ENCODE results near the gene CDCA3. TPM values are rescaled to one million over a fixed set of nuclear protein-coding genes. Genes with fewer than 3 reads are reported as not detected.

CDCA3 gene
- total RNA-seq, 1 donor from 2014 or later: 3.2 TPM

DNA sequence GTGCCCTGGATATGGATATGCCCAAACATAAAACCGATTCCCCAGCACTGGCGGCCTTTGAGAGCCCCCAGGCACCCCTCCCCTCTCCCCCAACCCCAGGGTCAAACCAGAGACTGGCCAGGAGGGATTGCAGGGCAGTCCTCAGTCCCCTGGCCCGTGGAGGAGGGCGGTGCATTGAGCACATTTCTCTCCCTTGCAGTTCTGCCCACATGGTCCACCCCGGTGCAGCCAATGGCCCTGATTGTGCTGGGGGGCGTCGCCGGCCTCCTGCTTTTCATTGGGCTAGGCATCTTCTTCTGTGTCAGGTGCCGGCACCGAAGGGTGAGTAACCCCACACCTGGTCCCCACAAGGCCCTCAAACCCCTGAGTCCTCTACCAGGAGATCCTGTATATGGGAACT is 32.9 kb downstream of the CDCA3 start:
- H3K4me1 ChIP-seq (ENCODE audit: insufficient read depth, low read length): peaks cover 9% of the 10 kb centered on the region
- H2AFZ ChIP-seq (ENCODE audit: low read depth, low read length): no peak overlapping the region
- Mint-ChIP-seq H3K4me3 (ENCODE audit: unreplicated experiment) (no peak overlapping the region), H3K36me3 (ENCODE audit: low read depth, unreplicated experiment) (no peaks in the 10 kb centered on the region), H3K27me3 (ENCODE audit: low read depth, unreplicated experiment) (peaks cover 19% of the 10 kb centered on the region), H3K27ac (ENCODE audit: unreplicated experiment) (no peak overlapping the region), H3K9me3 (ENCODE audit: unreplicated experiment) (no peaks in the 10 kb centered on the region), H3K4me1 (ENCODE audit: low read depth, unreplicated experiment) (peaks cover 19% of the 10 kb centered on the region)
- no peak overlapping the region for H3K9ac ChIP-seq (ENCODE audit: low read length)
- no peak overlapping the region for H3K27ac ChIP-seq (ENCODE audit: low read depth, low read length)
- H3K79me2 ChIP-seq (ENCODE audit: insufficient read depth, low read length): no peaks in the 10 kb centered on the region
- H3K4me3 ChIP-seq (ENCODE audit: insufficient read depth, low read depth, low read length): no peak overlapping the region
- no peaks in the 10 kb centered on the region for H3K9me3 ChIP-seq (ENCODE audit: insufficient read depth, low read depth, low read length)
- H4K20me1 ChIP-seq (ENCODE audit: insufficient read depth, low read length): no peaks in the 10 kb centered on the region
- DNase-seq (ENCODE audit: low read depth): no peak
- H3K27me3 ChIP-seq (ENCODE audit: insufficient read depth, low read length): no peaks in the 10 kb centered on the region
- TF ChIP-seq, protein P1, sequence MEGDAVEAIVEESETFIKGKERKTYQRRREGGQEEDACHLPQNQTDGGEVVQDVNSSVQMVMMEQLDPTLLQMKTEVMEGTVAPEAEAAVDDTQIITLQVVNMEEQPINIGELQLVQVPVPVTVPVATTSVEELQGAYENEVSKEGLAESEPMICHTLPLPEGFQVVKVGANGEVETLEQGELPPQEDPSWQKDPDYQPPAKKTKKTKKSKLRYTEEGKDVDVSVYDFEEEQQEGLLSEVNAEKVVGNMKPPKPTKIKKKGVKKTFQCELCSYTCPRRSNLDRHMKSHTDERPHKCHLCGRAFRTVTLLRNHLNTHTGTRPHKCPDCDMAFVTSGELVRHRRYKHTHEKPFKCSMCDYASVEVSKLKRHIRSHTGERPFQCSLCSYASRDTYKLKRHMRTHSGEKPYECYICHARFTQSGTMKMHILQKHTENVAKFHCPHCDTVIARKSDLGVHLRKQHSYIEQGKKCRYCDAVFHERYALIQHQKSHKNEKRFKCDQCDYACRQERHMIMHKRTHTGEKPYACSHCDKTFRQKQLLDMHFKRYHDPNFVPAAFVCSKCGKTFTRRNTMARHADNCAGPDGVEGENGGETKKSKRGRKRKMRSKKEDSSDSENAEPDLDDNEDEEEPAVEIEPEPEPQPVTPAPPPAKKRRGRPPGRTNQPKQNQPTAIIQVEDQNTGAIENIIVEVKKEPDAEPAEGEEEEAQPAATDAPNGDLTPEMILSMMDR (IDR thresholded peaks at IDR 0.05; ENCODE audit: insufficient read depth, low read depth, low read length): no peak
- no peak for TF ChIP-seq EZH2 (IDR thresholded peaks at IDR 0.05; ENCODE audit: insufficient read depth, low read length)
- no peaks in the 10 kb centered on the region for H3K36me3 ChIP-seq (ENCODE audit: insufficient read depth, low read length)
- no peak overlapping the region for H3K4me2 ChIP-seq (ENCODE audit: low read length)
- FAIRE-seq: no peak

DNA sequence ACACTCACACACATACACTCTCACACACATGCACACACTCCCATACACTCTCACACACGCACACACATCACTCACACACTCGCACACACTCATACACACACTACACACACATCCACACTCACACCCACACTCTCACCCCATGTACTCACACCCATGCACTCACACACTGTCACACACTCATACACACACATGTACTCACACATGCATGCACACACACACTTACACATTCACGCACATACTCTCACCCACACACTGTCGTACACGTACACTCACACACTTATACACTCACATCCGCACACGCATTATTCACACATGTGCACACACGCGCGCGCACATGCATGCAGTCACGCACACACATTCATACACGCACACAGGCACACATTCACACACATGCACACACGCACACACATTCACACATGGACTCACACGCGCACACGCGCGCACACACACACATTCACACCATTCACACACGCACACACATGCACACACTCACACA is 33.4 kb downstream of the CDCA3 start:
- FAIRE-seq: no peak
- Mint-ChIP-seq H3K36me3 (ENCODE audit: low read depth, unreplicated experiment) (no peaks in the 10 kb centered on the region), H3K4me3 (ENCODE audit: unreplicated experiment) (no peak overlapping the region), H3K4me1 (ENCODE audit: low read depth, unreplicated experiment) (peaks cover 15% of the 10 kb centered on the region), H3K9me3 (ENCODE audit: unreplicated experiment) (no peaks in the 10 kb centered on the region), H3K27ac (ENCODE audit: unreplicated experiment) (no peak overlapping the region), H3K27me3 (ENCODE audit: low read depth, unreplicated experiment) (peaks cover 19% of the 10 kb centered on the region)
- H3K4me1 ChIP-seq (ENCODE audit: insufficient read depth, low read length): peaks cover 9% of the 10 kb centered on the region
- H3K9me3 ChIP-seq (ENCODE audit: insufficient read depth, low read depth, low read length): no peaks in the 10 kb centered on the region
- no peak overlapping the region for H3K4me3 ChIP-seq (ENCODE audit: insufficient read depth, low read depth, low read length)
- H3K79me2 ChIP-seq (ENCODE audit: insufficient read depth, low read length): no peaks in the 10 kb centered on the region
- no peaks in the 10 kb centered on the region for H3K36me3 ChIP-seq (ENCODE audit: insufficient read depth, low read length)
- TF ChIP-seq, protein P1 (IDR thresholded peaks at IDR 0.05; ENCODE audit: insufficient read depth, low read depth, low read length): no peak
- TF ChIP-seq EZH2 (IDR thresholded peaks at IDR 0.05; ENCODE audit: insufficient read depth, low read length): no peak
- H4K20me1 ChIP-seq (ENCODE audit: insufficient read depth, low read length): no peaks in the 10 kb centered on the region
- no peak for DNase-seq (ENCODE audit: low read depth)
- no peaks in the 10 kb centered on the region for H3K27me3 ChIP-seq (ENCODE audit: insufficient read depth, low read length)
- no peak overlapping the region for H3K27ac ChIP-seq (ENCODE audit: low read depth, low read length)
- H2AFZ ChIP-seq (ENCODE audit: low read depth, low read length): no peak overlapping the region
- no peak overlapping the region for H3K9ac ChIP-seq (ENCODE audit: low read length)
- H3K4me2 ChIP-seq (ENCODE audit: low read length): no peak overlapping the region

DNA sequence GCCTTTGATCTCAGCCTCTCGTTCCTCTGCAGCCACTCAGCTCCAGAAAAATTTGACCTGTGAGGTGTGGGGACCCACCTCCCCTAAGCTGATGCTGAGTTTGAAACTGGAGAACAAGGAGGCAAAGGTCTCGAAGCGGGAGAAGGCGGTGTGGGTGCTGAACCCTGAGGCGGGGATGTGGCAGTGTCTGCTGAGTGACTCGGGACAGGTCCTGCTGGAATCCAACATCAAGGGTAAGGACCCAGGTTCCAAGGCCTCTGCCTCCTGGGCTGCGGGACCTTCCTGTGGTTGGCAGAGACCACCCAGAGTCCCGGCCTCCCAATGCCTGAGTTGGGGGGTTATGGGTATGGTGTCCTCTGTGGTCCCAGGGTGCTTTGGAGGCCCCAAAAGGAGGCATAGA is 34.0 kb downstream of the CDCA3 start:
- Histone ChIP-seq H3K36me3 (ENCODE audit: insufficient read depth, low read length) (no peaks in the 10 kb centered on the region), H3K4me2 (ENCODE audit: low read length) (no peak overlapping the region), H2AFZ (ENCODE audit: low read depth, low read length) (no peak overlapping the region), H3K4me1 (ENCODE audit: insufficient read depth, low read length) (peaks cover 9% of the 10 kb centered on the region), H3K9me3 (ENCODE audit: insufficient read depth, low read depth, low read length) (no peaks in the 10 kb centered on the region), H3K27ac (ENCODE audit: low read depth, low read length) (no peak overlapping the region), H3K79me2 (ENCODE audit: insufficient read depth, low read length) (no peaks in the 10 kb centered on the region), H3K4me3 (ENCODE audit: insufficient read depth, low read depth, low read length) (no peak overlapping the region), H3K9ac (ENCODE audit: low read length) (no peak overlapping the region), H3K27me3 (ENCODE audit: insufficient read depth, low read length) (no peaks in the 10 kb centered on the region), H4K20me1 (ENCODE audit: insufficient read depth, low read length) (no peaks in the 10 kb centered on the region)
- FAIRE-seq (no peak), DNase-seq (ENCODE audit: low read depth) (no peak)
- H3K27me3 Mint-ChIP-seq (ENCODE audit: low read depth, unreplicated experiment): peaks cover 19% of the 10 kb centered on the region
- no peaks in the 10 kb centered on the region for H3K9me3 Mint-ChIP-seq (ENCODE audit: unreplicated experiment)
- H3K27ac Mint-ChIP-seq (ENCODE audit: unreplicated experiment): no peak overlapping the region
- no peaks in the 10 kb centered on the region for H3K36me3 Mint-ChIP-seq (ENCODE audit: low read depth, unreplicated experiment)
- TF ChIP-seq, protein P1 (IDR thresholded peaks at IDR 0.05; ENCODE audit: insufficient read depth, low read depth, low read length): no peak
- peaks cover 14% of the 10 kb centered on the region for H3K4me1 Mint-ChIP-seq (ENCODE audit: low read depth, unreplicated experiment)
- no peak overlapping the region for H3K4me3 Mint-ChIP-seq (ENCODE audit: unreplicated experiment)

Measured in astrocyte (in vitro differentiated cells and primary cell).